ENCODE measurements around the gene ENTHD1. TPM values are rescaled to one million over a fixed set of nuclear protein-coding genes. Genes with fewer than 3 reads are reported as not detected.

The ENTHD1 gene
- total and polyA plus RNA-seq, 2 of the 8 experiments (the other 6 are each of a cell fraction or from before 2014, with no cell fraction given), result not detected

DNA sequence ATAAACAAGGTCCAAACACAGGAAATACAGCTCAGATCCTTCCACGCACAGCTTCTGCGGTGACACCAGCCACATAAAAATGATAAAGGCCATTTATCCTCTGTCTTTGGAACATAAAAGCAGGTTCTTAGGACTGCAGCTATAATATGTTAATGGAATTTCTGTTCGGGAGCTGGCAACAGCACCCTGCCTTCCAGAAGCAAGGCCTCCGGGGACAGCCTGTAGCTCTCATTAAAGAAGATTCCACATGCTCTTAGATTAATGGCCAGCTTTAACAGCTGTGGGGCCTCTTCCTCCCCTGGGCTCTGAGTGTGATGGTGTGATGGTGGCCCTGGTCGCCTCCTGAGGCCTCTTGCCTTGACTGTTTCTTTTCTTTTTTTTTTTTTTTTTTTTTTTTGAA, 185.7 kb downstream of the ENTHD1 start (continued):
- TF ChIP-seq CBX5 (IDR thresholded peaks at IDR 0.05; ENCODE audit: low read depth, low read length), result no peak

Measured in H1 (cell line).